ENCODE results near the gene BPIFB1. TPM values are rescaled to one million over a fixed set of nuclear protein-coding genes. Genes with fewer than 3 reads are reported as not detected.

The BPIFB1 gene
- total and polyA plus RNA-seq, 2 of the 13 experiments (the other 11 are each of a cell fraction or from before 2014, with no cell fraction given) = 0.82 to 4.4 TPM

GRCh38 chr20:33291830-33292355 is 8.9 kb downstream of the BPIFB1 start (continued):
- TF ChIP-seq, protein P1, sequence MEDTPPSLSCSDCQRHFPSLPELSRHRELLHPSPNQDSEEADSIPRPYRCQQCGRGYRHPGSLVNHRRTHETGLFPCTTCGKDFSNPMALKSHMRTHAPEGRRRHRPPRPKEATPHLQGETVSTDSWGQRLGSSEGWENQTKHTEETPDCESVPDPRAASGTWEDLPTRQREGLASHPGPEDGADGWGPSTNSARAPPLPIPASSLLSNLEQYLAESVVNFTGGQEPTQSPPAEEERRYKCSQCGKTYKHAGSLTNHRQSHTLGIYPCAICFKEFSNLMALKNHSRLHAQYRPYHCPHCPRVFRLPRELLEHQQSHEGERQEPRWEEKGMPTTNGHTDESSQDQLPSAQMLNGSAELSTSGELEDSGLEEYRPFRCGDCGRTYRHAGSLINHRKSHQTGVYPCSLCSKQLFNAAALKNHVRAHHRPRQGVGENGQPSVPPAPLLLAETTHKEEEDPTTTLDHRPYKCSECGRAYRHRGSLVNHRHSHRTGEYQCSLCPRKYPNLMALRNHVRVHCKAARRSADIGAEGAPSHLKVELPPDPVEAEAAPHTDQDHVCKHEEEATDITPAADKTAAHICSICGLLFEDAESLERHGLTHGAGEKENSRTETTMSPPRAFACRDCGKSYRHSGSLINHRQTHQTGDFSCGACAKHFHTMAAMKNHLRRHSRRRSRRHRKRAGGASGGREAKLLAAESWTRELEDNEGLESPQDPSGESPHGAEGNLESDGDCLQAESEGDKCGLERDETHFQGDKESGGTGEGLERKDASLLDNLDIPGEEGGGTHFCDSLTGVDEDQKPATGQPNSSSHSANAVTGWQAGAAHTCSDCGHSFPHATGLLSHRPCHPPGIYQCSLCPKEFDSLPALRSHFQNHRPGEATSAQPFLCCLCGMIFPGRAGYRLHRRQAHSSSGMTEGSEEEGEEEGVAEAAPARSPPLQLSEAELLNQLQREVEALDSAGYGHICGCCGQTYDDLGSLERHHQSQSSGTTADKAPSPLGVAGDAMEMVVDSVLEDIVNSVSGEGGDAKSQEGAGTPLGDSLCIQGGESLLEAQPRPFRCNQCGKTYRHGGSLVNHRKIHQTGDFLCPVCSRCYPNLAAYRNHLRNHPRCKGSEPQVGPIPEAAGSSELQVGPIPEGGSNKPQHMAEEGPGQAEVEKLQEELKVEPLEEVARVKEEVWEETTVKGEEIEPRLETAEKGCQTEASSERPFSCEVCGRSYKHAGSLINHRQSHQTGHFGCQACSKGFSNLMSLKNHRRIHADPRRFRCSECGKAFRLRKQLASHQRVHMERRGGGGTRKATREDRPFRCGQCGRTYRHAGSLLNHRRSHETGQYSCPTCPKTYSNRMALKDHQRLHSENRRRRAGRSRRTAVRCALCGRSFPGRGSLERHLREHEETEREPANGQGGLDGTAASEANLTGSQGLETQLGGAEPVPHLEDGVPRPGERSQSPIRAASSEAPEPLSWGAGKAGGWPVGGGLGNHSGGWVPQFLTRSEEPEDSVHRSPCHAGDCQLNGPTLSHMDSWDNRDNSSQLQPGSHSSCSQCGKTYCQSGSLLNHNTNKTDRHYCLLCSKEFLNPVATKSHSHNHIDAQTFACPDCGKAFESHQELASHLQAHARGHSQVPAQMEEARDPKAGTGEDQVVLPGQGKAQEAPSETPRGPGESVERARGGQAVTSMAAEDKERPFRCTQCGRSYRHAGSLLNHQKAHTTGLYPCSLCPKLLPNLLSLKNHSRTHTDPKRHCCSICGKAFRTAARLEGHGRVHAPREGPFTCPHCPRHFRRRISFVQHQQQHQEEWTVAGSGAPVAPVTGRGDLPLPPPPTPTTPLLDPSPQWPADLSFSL (CRISPR knock-in tag; IDR thresholded peaks at IDR 0.05) = no peak
- TF ChIP-seq U2AF1 (optimal IDR thresholded peaks at IDR 0.05; ENCODE audit: low read depth, low read length) = no peak
- TF ChIP-seq FOSL1 (CRISPR knock-in tag; IDR thresholded peaks at IDR 0.05; ENCODE audit: borderline replicate concordance) = no peak
- TF ChIP-seq ZBTB14 (CRISPR knock-in tag; IDR thresholded peaks at IDR 0.05) = no peak
- no peak for TF ChIP-seq FOXA3 (CRISPR knock-in tag; IDR thresholded peaks at IDR 0.05)
- TF ChIP-seq REXO4 (CRISPR knock-in tag; IDR thresholded peaks at IDR 0.05; ENCODE audit: borderline replicate concordance) = no peak
- TF ChIP-seq CEBPB (IDR thresholded peaks at IDR 0.05; ENCODE audit: borderline replicate concordance, low read depth, low read length) = no peak
- no peak for TF ChIP-seq ZNF580 (CRISPR knock-in tag; IDR thresholded peaks at IDR 0.05; ENCODE audit: borderline replicate concordance, low read depth)
- TF ChIP-seq ZNF350 (CRISPR knock-in tag; IDR thresholded peaks at IDR 0.05; ENCODE audit: borderline replicate concordance, low read depth) = peak; percentile 18; the same call in 1 of the 2 replicates
- TF ChIP-seq, protein P2, sequence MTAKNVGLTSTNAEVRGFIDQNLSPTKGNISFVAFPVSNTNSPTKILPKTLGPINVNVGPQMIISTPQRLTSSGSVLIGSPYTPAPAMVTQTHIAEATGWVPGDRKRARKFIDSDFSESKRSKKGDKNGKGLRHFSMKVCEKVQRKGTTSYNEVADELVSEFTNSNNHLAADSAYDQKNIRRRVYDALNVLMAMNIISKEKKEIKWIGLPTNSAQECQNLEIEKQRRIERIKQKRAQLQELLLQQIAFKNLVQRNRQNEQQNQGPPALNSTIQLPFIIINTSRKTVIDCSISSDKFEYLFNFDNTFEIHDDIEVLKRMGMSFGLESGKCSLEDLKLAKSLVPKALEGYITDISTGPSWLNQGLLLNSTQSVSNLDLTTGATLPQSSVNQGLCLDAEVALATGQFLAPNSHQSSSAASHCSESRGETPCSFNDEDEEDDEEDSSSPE (CRISPR knock-in tag; IDR thresholded peaks at IDR 0.05) = no peak
- TF ChIP-seq KLF16 (CRISPR knock-in tag; IDR thresholded peaks at IDR 0.05) = peak in 1 of 2 experiments; percentile 66; a peak in 1 of 4 replicates
- no peak for TF ChIP-seq ATF5 (CRISPR knock-in tag; IDR thresholded peaks at IDR 0.05; ENCODE audit: low read depth)
- TF ChIP-seq ZNF607 (CRISPR knock-in tag; IDR thresholded peaks at IDR 0.05; ENCODE audit: borderline replicate concordance) = no peak
- TF ChIP-seq NFE2L2 (IDR thresholded peaks at IDR 0.05; ENCODE audit: low read length) = no peak
- no peak for TF ChIP-seq ATF1 (CRISPR knock-in tag; IDR thresholded peaks at IDR 0.05)
- TF ChIP-seq GLMP (CRISPR knock-in tag; IDR thresholded peaks at IDR 0.05; ENCODE audit: borderline replicate concordance) = no peak
- no peak for TF ChIP-seq IRX3 (CRISPR knock-in tag; IDR thresholded peaks at IDR 0.05; ENCODE audit: borderline replicate concordance, low read depth)
- TF ChIP-seq ZNF510 (CRISPR knock-in tag; IDR thresholded peaks at IDR 0.05; ENCODE audit: low read depth) = no peak

Data from HepG2 (cell line).